ENCODE data around the gene PDLIM3. TPM values are rescaled to one million over a fixed set of nuclear protein-coding genes. Genes with fewer than 3 reads are reported as not detected.

PDLIM3 gene
- total and polyA plus RNA-seq, 9 of the 15 experiments (the other 6 are each of a cell fraction or from before 2014, with no cell fraction given), result 0.06 TPM; not detected in 8

DNA sequence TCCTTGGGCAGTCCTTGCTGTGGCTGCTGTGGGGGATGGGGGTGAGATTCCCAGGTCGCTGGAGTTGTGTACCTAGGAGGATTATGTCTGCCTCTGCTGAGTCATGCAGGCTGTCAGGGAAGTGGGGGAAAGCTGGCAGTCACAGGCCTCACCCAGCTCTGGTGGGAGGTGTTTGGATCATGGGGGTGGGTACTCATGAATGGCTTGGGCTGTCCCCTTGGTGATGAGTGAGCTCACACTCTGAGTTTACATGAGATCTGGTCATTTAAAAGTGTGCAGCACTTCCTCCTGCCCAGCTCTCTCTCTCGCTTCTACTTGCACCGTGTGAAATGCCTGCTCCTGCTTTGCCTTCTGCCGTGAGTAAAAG is 24.6 kb upstream of the PDLIM3 start (continued):
- TF ChIP-seq, protein P1, sequence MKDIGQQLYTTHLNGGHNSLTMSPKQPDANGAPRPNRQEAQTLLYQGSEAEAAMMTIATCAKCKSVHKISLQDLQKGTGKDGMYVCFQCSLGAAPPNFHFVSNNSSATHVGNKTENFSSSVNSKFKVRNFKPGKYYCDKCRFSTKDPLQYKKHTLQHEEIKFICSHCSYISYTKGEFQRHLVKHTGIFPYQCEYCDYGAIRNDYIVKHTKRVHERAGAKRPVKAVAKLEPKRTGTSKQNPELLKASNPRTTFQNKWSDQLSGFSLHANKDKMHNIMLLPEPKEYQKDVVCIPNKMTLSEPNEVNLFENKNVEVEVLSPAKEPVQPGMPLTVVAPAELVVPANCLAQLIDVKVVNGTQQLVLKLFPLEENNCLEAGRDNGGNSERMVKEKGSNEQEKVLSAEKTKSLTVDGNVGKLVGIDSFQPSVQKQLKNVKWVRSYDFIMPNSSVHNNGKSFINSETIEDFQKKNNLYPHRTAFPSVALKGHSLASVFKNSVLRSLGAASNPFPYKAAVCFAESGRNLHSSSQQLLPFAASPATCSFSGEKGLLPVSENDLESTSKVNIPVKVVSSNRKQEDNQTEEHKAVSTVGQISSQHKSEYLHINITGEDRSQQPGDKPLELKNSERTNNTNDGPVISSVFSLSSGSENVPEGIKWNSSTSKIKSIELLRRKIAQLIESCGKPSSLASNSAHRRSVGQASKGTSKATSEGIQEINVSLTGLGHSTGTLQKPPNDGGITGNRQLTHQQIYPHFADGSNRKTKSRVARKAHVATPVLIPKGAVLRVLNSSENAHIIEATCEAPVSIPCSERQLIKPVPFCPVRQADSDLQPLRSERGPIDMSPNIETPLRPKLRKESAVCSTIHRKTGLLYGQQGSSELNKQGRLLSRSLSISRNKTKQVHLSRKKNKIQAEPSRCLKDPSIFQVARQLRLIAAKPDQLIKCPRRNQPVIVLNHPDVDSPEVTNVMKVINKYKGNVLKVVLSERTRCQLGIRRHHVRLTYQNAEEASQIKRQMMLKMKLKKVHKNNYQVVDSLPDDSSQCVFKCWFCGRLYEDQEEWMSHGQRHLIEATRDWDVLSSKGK (CRISPR knock-in tag; IDR thresholded peaks at IDR 0.05), result no peak
- TF ChIP-seq ZNF551 (CRISPR knock-in tag; IDR thresholded peaks at IDR 0.05) (no peak), HCFC1 (IDR thresholded peaks at IDR 0.05; ENCODE audit: low read depth, low read length) (no peak), NR2C2 (CRISPR knock-in tag; IDR thresholded peaks at IDR 0.05) (no peak), NR2C2 (tag; IDR thresholded peaks at IDR 0.05) (no peak), ZNF764 (CRISPR knock-in tag; IDR thresholded peaks at IDR 0.05; ENCODE audit: low read depth) (no peak), BRF1 (IDR thresholded peaks at IDR 0.05; ENCODE audit: borderline replicate concordance, extremely low read depth, insufficient read length) (no peak), SIN3B (IDR thresholded peaks at IDR 0.05; ENCODE audit: low read depth) (no peak), ZNF77 (CRISPR knock-in tag; IDR thresholded peaks at IDR 0.05) (no peak), ZNF445 (CRISPR knock-in tag; IDR thresholded peaks at IDR 0.05; ENCODE audit: low read depth) (no peak), ZFP30 (CRISPR knock-in tag; IDR thresholded peaks at IDR 0.05; ENCODE audit: borderline replicate concordance) (no peak), FOXK1 (CRISPR knock-in tag; IDR thresholded peaks at IDR 0.05; ENCODE audit: borderline replicate concordance) (no peak), POLR2AphosphoS2 (IDR thresholded peaks at IDR 0.05; ENCODE audit: low read length) (no peak), L3MBTL2 (IDR thresholded peaks at IDR 0.05) (0 out of 2 replicates have a peak, but pooled peaks have one; percentile 23), ATF3 (IDR thresholded peaks at IDR 0.05) (peak; percentile 57; the same call in 1 of the 2 replicates), ATF3 (CRISPR knock-in tag; conservative IDR thresholded peaks at IDR 0.05) (no peak), ZNF277 (CRISPR knock-in tag; IDR thresholded peaks at IDR 0.05; ENCODE audit: borderline replicate concordance) (no peak), SMAD3 (CRISPR knock-in tag; conservative IDR thresholded peaks at IDR 0.05) (no peak), NFE2 (IDR thresholded peaks at IDR 0.05; ENCODE audit: low read depth) (peak; percentile 86), RAD21 (CRISPR knock-in tag; conservative IDR thresholded peaks at IDR 0.05 in 1 of 2, IDR thresholded peaks at IDR 0.05 in 1 of 2) (no peak), RBM17 (IDR thresholded peaks at IDR 0.05; ENCODE audit: borderline replicate concordance, low read depth, low read length) (no peak), ZNF668 (CRISPR knock-in tag; IDR thresholded peaks at IDR 0.05) (no peak), C11orf30 (IDR thresholded peaks at IDR 0.05; ENCODE audit: low read depth) (peak; percentile 83), TSC22D4 (tag; IDR thresholded peaks at IDR 0.05) (no peak)
- TF ChIP-seq, protein P2, sequence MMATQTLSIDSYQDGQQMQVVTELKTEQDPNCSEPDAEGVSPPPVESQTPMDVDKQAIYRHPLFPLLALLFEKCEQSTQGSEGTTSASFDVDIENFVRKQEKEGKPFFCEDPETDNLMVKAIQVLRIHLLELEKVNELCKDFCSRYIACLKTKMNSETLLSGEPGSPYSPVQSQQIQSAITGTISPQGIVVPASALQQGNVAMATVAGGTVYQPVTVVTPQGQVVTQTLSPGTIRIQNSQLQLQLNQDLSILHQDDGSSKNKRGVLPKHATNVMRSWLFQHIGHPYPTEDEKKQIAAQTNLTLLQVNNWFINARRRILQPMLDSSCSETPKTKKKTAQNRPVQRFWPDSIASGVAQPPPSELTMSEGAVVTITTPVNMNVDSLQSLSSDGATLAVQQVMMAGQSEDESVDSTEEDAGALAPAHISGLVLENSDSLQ (IDR thresholded peaks at IDR 0.05), result peak; percentile 30; the same call in 1 of the 2 replicates

Measured in K562 (cell line).